ENCODE measurements around the gene DDX10.

- TF ChIP-seq MAX (IDR thresholded peaks at IDR 0.05) (no peak), MAFK (IDR thresholded peaks at IDR 0.05; ENCODE audit: low read depth, low read length) (no peak), CTCF (IDR thresholded peaks at IDR 0.05; ENCODE audit: control extremely low read depth in 1 of 3, insufficient read depth in 1 of 3, low read depth in 1 of 3, low read length in 3 of 3) (no peak), EZH2 (IDR thresholded peaks at IDR 0.05; ENCODE audit: low read depth, low read length, severe bottlenecking) (no peak), SP1 (IDR thresholded peaks at IDR 0.05; ENCODE audit: low read depth, low read length) (no peak), SIN3A (conservative IDR thresholded peaks at IDR 0.05 in 1 of 2, IDR thresholded peaks at IDR 0.05 in 1 of 2; ENCODE audit: low read depth in 1 of 2, low read length in 2 of 2) (no peak), TCF12 (IDR thresholded peaks at IDR 0.05; ENCODE audit: low read depth, low read length) (no peak), RXRA (IDR thresholded peaks at IDR 0.05; ENCODE audit: insufficient read depth, low read depth, low read length) (no peak), TAF7 (optimal IDR thresholded peaks at IDR 0.05; ENCODE audit: borderline replicate concordance, low read depth, low read length) (no peak), POLR2AphosphoS5 (IDR thresholded peaks at IDR 0.05; ENCODE audit: low read depth, low read length) (no peak)
These were observed 237.2 kb downstream of the DDX10 start for GRCh38 chr11:108902027-108902469.

All from H1 (cell line).